IMR-90 (cell line): ENCODE results near the gene THAP6. TPM values are rescaled to one million over a fixed set of nuclear protein-coding genes. Genes with fewer than 3 reads are reported as not detected.

Experiments
- ATAC-seq: fragments of 200-7000 bp; cut with Tn5 transposase; 2 replicates; pipeline ENCODE4 v1.9.1; 2020; ENCODE audit warnings: low read depth, mild to moderate bottlenecking, moderate library complexity
- BruUV-seq: library from RNA; stranded (reverse); fragments of 400-500 nt; replicated peaks from 2 replicates; lab custom pipeline; 2021; lab: Mats Ljungman, UMichigan
- CTCF ChIA-PET: fragments of 300-600 bp; formaldehyde crosslinking; extraction: SDS; loops from one replicate; lab custom pipeline; 2021; ENCODE audit warnings: antibody characterized with exemption; lab: Yijun Ruan, JAX
- POLR2A ChIA-PET: fragments of 300-600 bp; sonication (Branson Sonifier 250); formaldehyde crosslinking; loops from one replicate; lab custom pipeline; 2022; ENCODE audit warnings: antibody characterized with exemption; ENCODE audit not compliant: unreplicated experiment; lab: Charles Lee
- DNase-seq: peaks from one replicate; pipeline ENCODE4 v3.0.0; 2013
- H2AFZ ChIP-seq: replicated peaks from 2 replicates; pipeline ENCODE3; 2013; ENCODE audit warnings: low read length, mild to moderate bottlenecking; ENCODE audit not compliant: poor library complexity
- H2AK5ac ChIP-seq: 2 replicates; pipeline ENCODE4 v1.6.1; 2013; ENCODE audit warnings: low read depth, low read length, inconsistent platforms
- H2AK9ac ChIP-seq: replicated peaks from 2 replicates; pipeline ENCODE3; 2013; ENCODE audit warnings: mild to moderate bottlenecking, low read depth, low read length, moderate library complexity; ENCODE audit not compliant: poor library complexity
- H2BK120ac ChIP-seq: 2 replicates; pipeline ENCODE4 v1.6.1; 2013; ENCODE audit warnings: low read depth, low read length, inconsistent platforms
- H2BK15ac ChIP-seq: 3 replicates; pipeline ENCODE4 v1.6.1; 2013; ENCODE audit warnings: low read depth, low read length, inconsistent platforms
- H2BK20ac ChIP-seq: 2 replicates; pipeline ENCODE4 v1.6.1; 2013; ENCODE audit warnings: low read depth, mild to moderate bottlenecking, inconsistent platforms, low read length, moderate library complexity
- H2BK5ac ChIP-seq: 2 replicates; pipeline ENCODE4 v1.6.1; 2013; ENCODE audit warnings: mild to moderate bottlenecking, low read depth, low read length, inconsistent platforms; ENCODE audit not compliant: poor library complexity, severe bottlenecking
- H3K14ac ChIP-seq: replicated peaks from 2 replicates; pipeline ENCODE4 v1.6.1; 2013; ENCODE audit warnings: low read depth, low read length, inconsistent platforms
- H3K18ac ChIP-seq: 2 replicates; pipeline ENCODE4 v1.6.1; 2013; ENCODE audit warnings: low read depth, low read length, control low read depth
- H3K23ac ChIP-seq: 2 replicates; pipeline ENCODE4 v1.6.1; 2013; ENCODE audit warnings: low read depth, low read length, inconsistent platforms
- H3K27ac ChIP-seq: 2 replicates; pipeline ENCODE4 v1.5.1; 2013; ENCODE audit warnings: mild to moderate bottlenecking, control low read depth, low read length; ENCODE audit not compliant: insufficient read depth
- H3K27me3 ChIP-seq: 2 replicates; pipeline ENCODE4 v1.6.1; 2013; ENCODE audit warnings: low read length; ENCODE audit not compliant: control insufficient read depth, insufficient read depth
- H3K36me3 ChIP-seq: 2 replicates; pipeline ENCODE4 v1.6.1; 2013; ENCODE audit warnings: low read length, mixed read lengths; ENCODE audit not compliant: control insufficient read depth, insufficient read depth
- H3K4ac ChIP-seq: 2 replicates; pipeline ENCODE4 v1.6.1; 2013; ENCODE audit warnings: low read depth, low read length, inconsistent platforms
- H3K4me1 ChIP-seq: 2 replicates; pipeline ENCODE4 v1.6.1; 2013; ENCODE audit warnings: low read length, mixed read lengths; ENCODE audit not compliant: control insufficient read depth, insufficient read depth
- H3K4me2 ChIP-seq: 2 replicates; pipeline ENCODE4 v1.6.1; 2013; ENCODE audit warnings: low read depth, mild to moderate bottlenecking, control low read depth, low read length, moderate library complexity
- H3K4me3 ChIP-seq: 2 replicates; pipeline ENCODE4 v1.5.1; 2013; ENCODE audit warnings: low read depth, mild to moderate bottlenecking, control low read depth, low read length, moderate library complexity; ENCODE audit not compliant: insufficient read depth
- H3K56ac ChIP-seq: 2 replicates; pipeline ENCODE4 v1.6.1; 2013; ENCODE audit warnings: low read length, inconsistent platforms; ENCODE audit not compliant: insufficient read depth; ENCODE audit errors: extremely low read depth
- H3K79me1 ChIP-seq, 2 experiments: 2 replicates each; pipeline ENCODE4 v1.6.1; 2013; ENCODE audit warnings: low read length in 2 of 2, inconsistent platforms in 1 of 2, low read depth in 1 of 2
- H3K9ac ChIP-seq: 2 replicates; pipeline ENCODE4 v1.6.1; 2013; ENCODE audit warnings: low read depth, low read length, control low read depth
- H3K9me1 ChIP-seq: 2 replicates; pipeline ENCODE4 v1.6.1; 2013; ENCODE audit warnings: low read length, inconsistent platforms; ENCODE audit not compliant: insufficient read depth
- H3K9me3 ChIP-seq: 2 replicates; pipeline ENCODE4 v1.6.1; 2013; ENCODE audit warnings: low read length; ENCODE audit not compliant: control insufficient read depth, insufficient read depth
- H4K20me1 ChIP-seq: 2 replicates; pipeline ENCODE4 v1.6.1; 2013; ENCODE audit warnings: low read length, inconsistent platforms; ENCODE audit not compliant: insufficient read depth
- H4K5ac ChIP-seq: 2 replicates; pipeline ENCODE4 v1.6.1; 2013; ENCODE audit warnings: mild to moderate bottlenecking, low read depth, low read length, control low read depth
- H4K8ac ChIP-seq, 2 experiments: 2 replicates each; pipeline ENCODE4 v1.6.1; 2013; ENCODE audit warnings: low read depth in 2 of 2, low read length in 2 of 2, control low read depth in 1 of 2, inconsistent platforms in 1 of 2
- H4K91ac ChIP-seq: 2 replicates; pipeline ENCODE4 v1.6.1; 2013; ENCODE audit warnings: low read depth, low read length, inconsistent platforms; ENCODE audit not compliant: insufficient read depth
- CEBPB ChIP-seq: IDR thresholded peaks from 2 replicates; pipeline ENCODE4 v1.6.1; 2012; ENCODE audit warnings: low read depth, low read length, improper control_type of control experiment
- FOS ChIP-seq: fragments of 150-350 bp; IDR thresholded peaks from 2 replicates; pipeline ENCODE4 v1.6.1; 2016; ENCODE audit warnings: low read depth, low read length
- MAZ ChIP-seq: IDR thresholded peaks from 2 replicates; pipeline ENCODE4 v1.6.1; 2012; ENCODE audit warnings: low read depth, mild to moderate bottlenecking, low read length, improper control_type of control experiment, moderate library complexity, borderline replicate concordance
- MXI1 ChIP-seq: IDR thresholded peaks from 2 replicates; pipeline ENCODE4 v1.6.1; 2012; ENCODE audit warnings: low read depth, mild to moderate bottlenecking, low read length, moderate library complexity, borderline replicate concordance
- NFE2L2 ChIP-seq: fragments of 150-350 bp; IDR thresholded peaks from 2 replicates; pipeline ENCODE4 v1.6.1; 2016; ENCODE audit warnings: low read depth, mild to moderate bottlenecking, low read length
- POLR2A ChIP-seq: IDR thresholded peaks from 2 replicates; pipeline ENCODE4 v1.6.1; 2012; ENCODE audit warnings: mild to moderate bottlenecking, low read depth, low read length
- RAD21 ChIP-seq: IDR thresholded peaks from 2 replicates; pipeline ENCODE4 v1.6.1; 2012; ENCODE audit warnings: low read length, improper control_type of control experiment
- RCOR1 ChIP-seq: IDR thresholded peaks from 2 replicates; pipeline ENCODE4 v1.6.1; 2012; ENCODE audit warnings: mild to moderate bottlenecking, low read length, improper control_type of control experiment; ENCODE audit not compliant: insufficient replicate concordance
- RFX5 ChIP-seq: IDR thresholded peaks from 2 replicates; pipeline ENCODE4 v1.8.0; 2012; ENCODE audit warnings: low read depth, mild to moderate bottlenecking, low read length, moderate library complexity
- WGBS, 2 experiments: methylation state at CpG; one replicate each; pipeline versions ENCODE4 v1.1.5 to v1.1.7; 2013; ENCODE audit warnings: missing lambda C conversion rate in 2 of 2; ENCODE audit not compliant: insufficient read length in 1 of 2; ENCODE audit errors: extremely low coverage in 2 of 2; 5-methylcytosine and 5-hydroxymethylcytosine counted together
- dilution Hi-C: fragments of 300-500 bp; cut with HindIII; formaldehyde crosslinking; loops from one replicate; pipeline ENCODE4 v1.14.3; 2018; ENCODE audit warnings: low sequenced_read_pairs; ENCODE audit not compliant: unreplicated experiment
- in situ Hi-C: fragments of 300-500 bp; cut with MboI; formaldehyde crosslinking; loops from 3 replicates; pipeline ENCODE4 v1.14.3; 2019; ENCODE audit warnings: low sequenced_read_pairs, inconsistent platforms, mixed read lengths
- intact Hi-C: fragments of 100-400 bp; cut with micrococcal nuclease; formaldehyde crosslinking; loops from 2 replicates; pipeline ENCODE4 v1.10.0; 2022
- polyA plus RNA-seq, 3 experiments: library from polyadenylated mRNA; depleted of rRNA; stranded (reverse); fragments of >200 nt; gene quantifications; 2 replicates each; pipeline ENCODE4 v1.2.3, GENCODE V29; 2012; ENCODE audit warnings: low replicate concordance in 1 of 3
- total RNA-seq: library from RNA; depleted of rRNA; stranded (reverse); fragments of >200 nt; gene quantifications from 2 replicates; pipeline ENCODE4 v1.2.3, GENCODE V29; 2012
- TF ChIP-seq, protein P1 (sequence below): fragments of 150-350 bp; IDR thresholded peaks from 2 replicates; pipeline ENCODE4 v1.6.1; 2017; ENCODE audit warnings: mild to moderate bottlenecking, antibody characterized with exemption, low read length, low read depth
- TF ChIP-seq, protein P2 (sequence below): fragments of 150-350 bp; IDR thresholded peaks from 2 replicates; pipeline ENCODE4 v1.6.1; 2016; ENCODE audit warnings: low read depth, mild to moderate bottlenecking, low read length, moderate library complexity, borderline replicate concordance

THAP6 gene
- total and polyA plus RNA-seq, 2 of the 4 experiments (the other 2 are of a cell fraction), result 6.3 to 7.0 TPM

DNA sequence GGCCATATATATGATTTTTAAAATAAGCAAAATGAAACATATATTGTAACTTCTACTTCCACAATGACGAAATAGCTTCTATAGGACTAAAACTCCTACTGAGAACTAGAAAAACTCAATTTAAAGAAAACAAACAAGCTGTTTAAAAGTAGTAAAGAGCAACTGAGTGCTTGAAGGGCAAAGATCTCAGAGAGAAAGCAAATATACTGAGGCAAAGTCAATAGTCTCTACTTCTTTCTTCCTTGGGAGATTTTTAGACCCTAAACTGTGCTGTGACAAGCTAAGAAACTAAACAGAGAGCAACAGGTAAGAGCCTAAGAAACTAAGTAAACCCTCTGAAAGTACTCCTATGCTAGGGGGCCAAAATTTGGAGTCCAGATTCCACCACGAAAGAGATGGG, 8.6 kb upstream of the THAP6 start:
- no TSS peak for BruUV-seq
- no peak overlapping the region for H3K56ac ChIP-seq
- no peak overlapping the region for H3K27ac ChIP-seq
- no peak overlapping the region for H2BK15ac ChIP-seq
- no peak overlapping the region for H2BK120ac ChIP-seq
- no peak overlapping the region for H3K4ac ChIP-seq
- H3K9me3 ChIP-seq, result no peaks in the 10 kb centered on the region
- H3K9me1 ChIP-seq, result no peaks in the 10 kb centered on the region; the same call in 1 of the 2 replicates
- no peak overlapping the region for H2BK20ac ChIP-seq
- no peak for DNase-seq
- no peak for TF ChIP-seq FOS
- TF ChIP-seq RAD21, result no peak
- no peak for TF ChIP-seq CEBPB
- no peak for TF ChIP-seq RFX5
- no peak for TF ChIP-seq RCOR1
- TF ChIP-seq MXI1, result no peak
- TF ChIP-seq, protein P1, sequence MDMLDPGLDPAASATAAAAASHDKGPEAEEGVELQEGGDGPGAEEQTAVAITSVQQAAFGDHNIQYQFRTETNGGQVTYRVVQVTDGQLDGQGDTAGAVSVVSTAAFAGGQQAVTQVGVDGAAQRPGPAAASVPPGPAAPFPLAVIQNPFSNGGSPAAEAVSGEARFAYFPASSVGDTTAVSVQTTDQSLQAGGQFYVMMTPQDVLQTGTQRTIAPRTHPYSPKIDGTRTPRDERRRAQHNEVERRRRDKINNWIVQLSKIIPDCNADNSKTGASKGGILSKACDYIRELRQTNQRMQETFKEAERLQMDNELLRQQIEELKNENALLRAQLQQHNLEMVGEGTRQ, result no peak
- no peak for TF ChIP-seq MAZ
- no peak for TF ChIP-seq NFE2L2
- TF ChIP-seq, protein P2, sequence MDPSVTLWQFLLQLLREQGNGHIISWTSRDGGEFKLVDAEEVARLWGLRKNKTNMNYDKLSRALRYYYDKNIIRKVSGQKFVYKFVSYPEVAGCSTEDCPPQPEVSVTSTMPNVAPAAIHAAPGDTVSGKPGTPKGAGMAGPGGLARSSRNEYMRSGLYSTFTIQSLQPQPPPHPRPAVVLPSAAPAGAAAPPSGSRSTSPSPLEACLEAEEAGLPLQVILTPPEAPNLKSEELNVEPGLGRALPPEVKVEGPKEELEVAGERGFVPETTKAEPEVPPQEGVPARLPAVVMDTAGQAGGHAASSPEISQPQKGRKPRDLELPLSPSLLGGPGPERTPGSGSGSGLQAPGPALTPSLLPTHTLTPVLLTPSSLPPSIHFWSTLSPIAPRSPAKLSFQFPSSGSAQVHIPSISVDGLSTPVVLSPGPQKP, result no peak
- TF ChIP-seq POLR2A, result no peak
- H2AFZ ChIP-seq, result no peak overlapping the region
- no peak overlapping the region for H3K4me3 ChIP-seq
- H3K9ac ChIP-seq, result no peak overlapping the region
- dilution Hi-C loops (no loop called here), intact Hi-C loops (no loop called here), in situ Hi-C loops (no loop called here)
- H3K14ac ChIP-seq, result no peak overlapping the region
- POLR2A ChIA-PET, result interaction anchor here (0.6 kb wide), 1 partner anchor 16 kb away, joined by 3 read pairs; no protein-coding TSS in a partner anchor
- H3K79me1 ChIP-seq, result peaks cover 8 to 26% of the 10 kb centered on the region in 2 experiments
- H4K5ac ChIP-seq, result no peak overlapping the region
- H3K18ac ChIP-seq, result no peak overlapping the region
- H2AK9ac ChIP-seq, result no peak overlapping the region
- WGBS, 2 experiments, result no CpG with 5 or more reads among the region's 2 CpGs
- no peaks in the 10 kb centered on the region for H3K4me1 ChIP-seq
- H2AK5ac ChIP-seq, result no peak overlapping the region
- CTCF ChIA-PET, result no interaction called here
- H3K36me3 ChIP-seq, result peaks cover 5% of the 10 kb centered on the region
- ATAC-seq, result no peak
- H3K4me2 ChIP-seq, result no peak overlapping the region
- no peaks in the 10 kb centered on the region for H3K27me3 ChIP-seq
- H4K91ac ChIP-seq, result no peak overlapping the region
- no peak overlapping the region for H4K8ac ChIP-seq
- no peak overlapping the region for H3K23ac ChIP-seq
- H2BK5ac ChIP-seq, result no peak overlapping the region
- H4K20me1 ChIP-seq, result no peaks in the 10 kb centered on the region
